ENCODE data around the gene PON3.

The PON3 gene

GRCh38 chr7:95396136-95397032 lies at the start of gene PON3:
Gene PON3, minus strand, starts transcription at chr7:95396375. Its CDS starts 25 bp downstream, at chr7:95396350.
- no peak for DNase-seq

DNA sequence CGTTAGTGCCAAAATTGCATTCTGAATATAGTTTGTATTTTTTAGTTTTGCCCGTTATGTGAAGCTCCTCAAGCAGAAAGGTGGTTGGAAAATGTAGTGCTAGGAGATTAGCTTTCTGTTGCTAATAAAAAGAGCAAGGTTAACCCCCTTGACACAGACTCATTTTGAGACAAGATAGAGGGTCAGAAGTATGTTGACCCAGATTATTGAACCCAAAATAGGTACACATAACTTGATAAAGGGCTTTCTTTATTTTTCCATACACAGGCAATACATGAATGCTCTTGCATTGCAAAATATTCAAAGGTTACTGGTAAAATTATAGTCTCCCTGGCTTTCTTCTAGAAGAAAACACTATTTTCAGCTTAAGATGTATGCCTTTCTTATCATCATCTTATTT lies 48.6 kb upstream of the PON3 start:
- no peak for DNase-seq

DNA sequence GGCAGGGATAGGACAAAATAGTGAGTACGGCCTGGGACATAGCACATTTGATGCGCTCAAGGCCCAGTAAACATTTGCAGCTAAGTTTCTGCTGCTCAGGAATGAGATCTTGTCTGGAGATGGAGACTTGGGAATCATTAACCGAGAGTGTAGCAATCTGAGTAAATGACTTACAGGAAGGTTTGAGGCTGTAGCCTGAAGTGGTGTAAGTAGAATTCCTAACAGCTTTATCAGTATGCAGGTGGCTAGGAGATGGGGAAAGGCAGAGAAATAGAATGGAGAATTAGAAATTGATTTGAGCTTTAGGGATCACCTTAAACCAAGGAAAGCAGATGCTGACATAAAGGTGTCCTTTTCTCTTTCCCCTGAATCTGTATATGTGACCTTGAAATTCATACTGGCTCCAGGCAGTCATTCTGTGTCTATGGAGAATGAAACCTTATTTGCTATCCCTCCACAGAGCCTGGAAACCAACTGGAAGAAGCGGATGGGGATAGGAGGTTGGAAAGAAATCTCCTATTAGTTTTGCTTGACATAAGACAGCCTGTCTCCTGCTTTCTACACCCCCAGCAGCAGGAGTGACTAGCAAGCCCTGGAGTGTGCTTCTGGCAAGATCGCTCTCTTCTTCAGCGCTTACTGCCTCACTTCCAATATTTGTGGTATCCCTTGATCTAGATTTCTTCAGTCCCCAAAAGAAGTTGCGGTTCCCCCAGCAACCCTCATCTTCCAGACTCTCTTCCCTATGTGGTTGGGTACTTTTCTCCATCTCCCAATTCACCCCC lies 45.1 kb upstream of the PON3 start:
- no peak for DNase-seq

GRCh38 chr7:95440394-95441038 lies 44.3 kb upstream of the PON3 start:
- DNase-seq: no peak

DNA sequence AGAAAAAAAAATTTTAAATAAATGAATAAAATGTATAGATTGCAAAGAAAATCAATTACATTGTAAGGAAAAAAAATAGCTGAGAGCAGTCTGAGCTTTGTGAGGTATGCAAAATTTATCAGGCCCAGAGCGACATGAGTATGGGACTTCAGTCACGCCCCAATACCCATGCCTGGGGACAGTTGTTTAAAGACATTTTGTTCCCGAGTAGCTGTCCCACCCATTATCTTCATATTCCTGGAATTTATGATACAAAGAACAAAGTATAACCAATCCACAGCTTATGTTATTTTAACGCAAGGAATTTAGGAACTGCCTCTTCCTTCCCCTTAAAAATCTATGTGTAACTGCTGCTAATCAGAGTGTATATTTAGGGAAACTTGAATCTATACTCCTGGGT lies 40.2 kb upstream of the PON3 start:
- DNase-seq: no peak

GRCh38 chr7:95435422-95435780 lies 39.2 kb upstream of the PON3 start:
- DNase-seq: no peak

DNA sequence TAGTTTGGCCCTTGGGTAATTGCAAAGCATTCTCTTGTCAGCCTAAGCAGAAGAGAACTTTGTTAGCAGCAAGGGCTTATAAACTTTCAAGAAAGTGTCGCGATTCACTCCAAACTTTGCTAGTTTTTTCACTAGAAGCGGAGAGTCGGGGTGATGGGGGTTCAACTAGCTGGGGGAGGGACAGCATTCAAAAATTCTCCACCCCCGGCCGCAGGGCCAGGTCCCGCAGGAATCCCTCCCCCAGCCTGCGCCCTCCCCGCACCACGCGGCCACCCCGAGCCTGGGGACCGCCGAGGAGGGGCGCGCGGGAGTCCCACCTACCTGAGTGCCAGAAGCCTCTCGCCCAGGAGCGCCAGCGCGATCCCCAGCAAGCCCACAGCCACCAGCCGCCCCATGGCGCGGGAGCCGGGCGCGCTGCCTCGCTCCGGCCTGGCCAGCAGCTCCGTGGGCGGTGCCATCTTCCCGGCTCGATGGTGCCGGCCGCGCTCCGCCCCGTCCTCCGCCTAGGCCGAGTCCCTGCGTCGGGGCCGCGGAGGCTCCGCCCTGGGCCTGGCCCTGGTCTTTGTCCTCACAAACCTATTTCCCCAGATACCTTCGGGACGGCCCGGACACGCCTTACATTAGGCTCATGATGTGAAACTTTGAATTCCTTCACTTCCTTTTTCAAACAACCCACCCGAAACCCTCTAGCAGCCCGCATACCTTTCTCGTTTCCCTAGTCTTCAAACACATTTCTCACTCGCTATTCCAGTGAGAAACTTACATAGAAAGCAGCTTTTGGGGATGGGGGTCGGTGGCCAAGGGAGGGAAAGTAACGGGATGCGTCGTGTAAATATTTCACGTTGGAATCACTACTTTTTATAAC lies 38.6 kb upstream of the PON3 start, which contains the start of gene PON2:
Gene PON2 (minus strand): TSS at position 472 of the 865 bp plus-strand sequence. CDS start 77 bp downstream, at position 395.
- peak; percentile 18 for DNase-seq

DNA sequence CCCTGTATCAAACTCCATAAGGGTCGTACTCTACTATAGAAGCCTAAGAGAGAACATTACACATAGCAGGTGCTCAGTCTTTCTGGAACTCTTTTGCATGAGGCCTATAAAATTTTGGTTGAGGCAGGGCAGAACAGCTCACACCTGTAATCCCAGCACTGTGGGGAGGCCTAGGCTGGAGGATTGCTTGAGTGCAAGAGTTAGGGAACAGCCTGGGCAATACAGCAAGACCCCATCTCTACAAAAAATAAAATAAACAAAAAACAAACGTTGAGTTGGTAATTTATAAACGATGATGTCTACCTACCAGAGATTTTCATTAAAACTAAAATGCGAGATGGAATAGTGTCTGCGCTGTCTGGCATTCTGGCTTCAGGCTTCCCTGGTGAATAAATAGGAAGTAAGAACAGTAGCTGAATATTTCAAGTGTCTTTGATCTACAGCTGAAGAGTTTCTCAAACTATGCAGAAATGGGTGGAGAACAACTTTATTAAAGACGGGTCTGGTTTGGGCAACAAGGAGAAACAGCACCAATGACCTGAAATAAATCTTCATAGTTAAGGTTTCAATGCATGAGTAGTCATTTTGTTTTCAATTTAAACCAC lies 37.9 kb upstream of the PON3 start:
- no peak for DNase-seq

GRCh38 chr7:95433129-95433528 lies 37.0 kb upstream of the PON3 start:
- DNase-seq: no peak

DNA sequence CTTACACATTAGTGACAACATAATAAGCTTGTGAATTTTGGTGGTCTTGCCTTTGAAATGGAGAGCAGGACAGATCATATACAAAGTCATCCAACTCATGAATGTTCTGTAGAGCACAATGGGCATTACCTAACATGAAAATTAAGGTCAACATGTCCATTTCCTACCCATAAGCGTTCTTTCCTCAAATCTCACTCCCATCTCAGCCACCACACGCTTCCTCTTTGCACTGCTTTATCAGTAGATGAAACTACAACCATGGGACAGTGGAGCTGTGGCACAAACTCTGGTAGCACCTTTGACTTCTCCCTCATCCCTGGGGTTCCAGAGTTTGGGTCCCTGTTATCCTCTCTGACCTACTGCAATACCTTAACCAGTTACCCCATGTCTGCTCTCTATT lies 36.4 kb upstream of the PON3 start:
- no peak for DNase-seq

- no peak for DNase-seq
These were observed 34.7 kb upstream of the PON3 start for GRCh38 chr7:95430864-95431263.

- no peak for DNase-seq
These were observed 33.2 kb upstream of the PON3 start for GRCh38 chr7:95429241-95429990.

DNA sequence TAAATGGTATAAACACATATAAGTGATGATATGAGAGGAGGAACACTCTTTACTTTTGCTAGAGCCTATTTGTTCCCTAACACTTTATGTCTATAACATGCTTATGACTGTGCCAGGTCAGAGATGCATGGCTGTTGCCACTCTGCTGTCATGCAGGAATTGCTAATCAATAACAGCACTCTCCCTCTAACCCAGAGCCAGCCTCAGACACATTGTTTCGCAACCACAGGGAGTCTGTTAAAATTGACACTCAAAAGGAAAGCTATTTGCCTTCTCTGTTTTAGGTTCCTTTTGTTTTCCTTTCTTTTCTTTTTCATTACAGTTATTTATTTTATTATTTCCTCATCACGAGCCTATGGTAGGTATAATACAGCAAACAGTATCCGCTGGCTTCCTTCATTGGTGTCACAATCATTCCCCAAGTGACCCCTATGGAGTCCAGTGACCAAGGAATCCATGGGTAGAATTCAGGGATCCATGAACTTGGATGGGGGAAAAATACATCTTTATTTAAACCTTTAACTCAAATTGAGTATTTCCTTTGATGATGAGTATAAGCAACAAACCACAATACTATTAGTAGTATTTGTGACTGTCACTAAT lies 31.8 kb upstream of the PON3 start:
- DNase-seq: no peak

GRCh38 chr7:95427166-95427565 lies 31.0 kb upstream of the PON3 start:
- no peak for DNase-seq

- DNase-seq: no peak
These were observed 29.5 kb upstream of the PON3 start for GRCh38 chr7:95425694-95426093.

- DNase-seq: no peak
These were observed 28.5 kb upstream of the PON3 start for GRCh38 chr7:95424716-95425115.

DNA sequence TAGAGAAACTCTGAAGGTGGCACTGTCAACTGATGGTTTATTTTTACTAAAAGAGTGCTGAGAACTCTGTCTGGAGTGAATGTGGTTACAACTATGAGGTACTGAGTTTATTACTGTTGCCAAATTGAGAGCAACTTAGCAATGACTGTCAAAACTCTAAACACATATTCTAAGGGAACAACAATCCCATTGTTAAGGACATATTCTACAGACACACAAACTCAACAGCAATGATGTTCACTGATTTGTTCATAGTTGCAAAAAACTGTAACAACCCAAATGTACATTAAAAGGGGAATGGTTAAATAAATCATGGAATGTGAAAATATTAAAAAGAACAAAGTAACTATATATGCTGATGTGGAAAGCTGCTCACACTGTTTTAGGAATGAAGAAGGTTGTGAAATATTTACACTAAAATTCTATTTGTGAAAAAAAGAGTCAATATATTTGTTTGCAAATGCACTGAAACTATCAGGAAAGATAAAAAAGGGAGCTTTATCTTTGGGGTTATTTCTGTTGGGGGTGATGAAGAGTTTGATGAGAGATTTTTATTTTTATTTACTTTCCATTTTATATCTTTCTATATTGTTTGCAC lies 25.8 kb upstream of the PON3 start:
- no peak for DNase-seq

DNA sequence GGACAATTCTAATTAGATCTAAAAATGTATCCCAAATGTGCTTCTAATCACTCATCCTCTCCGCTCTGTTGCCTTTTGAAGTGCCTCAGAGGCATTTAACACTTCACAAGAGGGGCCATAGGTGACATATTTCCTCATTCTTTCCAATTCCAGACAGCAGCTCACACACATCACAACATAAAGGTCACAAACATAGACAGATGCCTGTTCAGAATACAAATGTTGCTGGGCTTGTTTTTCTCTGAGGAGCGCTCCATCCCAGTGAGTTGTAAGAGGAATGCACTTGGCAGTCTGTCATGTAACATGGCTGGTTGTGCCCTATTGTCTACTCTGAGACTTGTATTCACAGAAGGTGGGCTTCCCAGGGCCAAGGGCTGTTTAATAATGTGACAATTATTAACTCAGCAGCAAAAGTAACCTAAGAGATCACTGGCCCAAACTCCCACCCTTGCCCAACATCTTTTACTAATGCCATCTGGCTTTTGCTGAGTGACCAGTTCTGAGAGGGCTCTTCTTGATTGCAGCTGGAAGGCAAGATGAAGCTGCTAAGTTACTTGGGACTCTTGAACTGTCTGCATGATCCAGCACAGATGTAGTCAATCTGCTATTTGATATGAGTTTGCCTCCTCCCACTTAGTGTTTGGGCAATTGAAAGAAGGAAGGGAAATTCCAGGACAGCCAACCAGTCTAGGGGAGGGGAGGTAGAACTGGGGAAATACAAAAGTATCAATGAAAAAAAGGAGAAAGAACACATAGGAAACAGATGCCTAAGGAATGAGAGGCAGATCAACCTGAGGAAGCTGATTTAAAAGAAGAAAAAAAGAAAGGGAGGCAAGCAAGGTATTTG lies 25.0 kb upstream of the PON3 start:
- DNase-seq: no peak

- DNase-seq: no peak
These were observed 15.9 kb upstream of the PON3 start for GRCh38 chr7:95412075-95412474.
